Peyer's patch (tissue), 4 donors: Measurements from ENCODE around the gene TDRD7.

Experiments
- POLR2A ChIP-seq, 2 donors: fragments of 450-650 bp; IDR thresholded peaks; one replicate each; pipeline ENCODE4 v1.5.1; 2017; ENCODE audit warnings: antibody characterized with exemption in 2 of 2, mild to moderate bottlenecking in 2 of 2, moderate library complexity in 2 of 2
- TF ChIP-seq, protein P1 (sequence below), 6 experiments: fragments of 450-650 bp in 4 of 6; fragments of 200-600 bp in 2 of 6; sonication (generic) in 1 of 6; IDR thresholded peaks; one replicate each; pipeline ENCODE4 v1.5.1; 2017 to 2019; ENCODE audit warnings: antibody characterized with exemption in 6 of 6, mild to moderate bottlenecking in 3 of 6, moderate library complexity in 1 of 6

GRCh38 chr9:97387504-97387886 is 24.4 kb upstream of the TDRD7 start:
- no peak for TF ChIP-seq POLR2A (IDR thresholded peaks at IDR 0.05)
- TF ChIP-seq, protein P1, sequence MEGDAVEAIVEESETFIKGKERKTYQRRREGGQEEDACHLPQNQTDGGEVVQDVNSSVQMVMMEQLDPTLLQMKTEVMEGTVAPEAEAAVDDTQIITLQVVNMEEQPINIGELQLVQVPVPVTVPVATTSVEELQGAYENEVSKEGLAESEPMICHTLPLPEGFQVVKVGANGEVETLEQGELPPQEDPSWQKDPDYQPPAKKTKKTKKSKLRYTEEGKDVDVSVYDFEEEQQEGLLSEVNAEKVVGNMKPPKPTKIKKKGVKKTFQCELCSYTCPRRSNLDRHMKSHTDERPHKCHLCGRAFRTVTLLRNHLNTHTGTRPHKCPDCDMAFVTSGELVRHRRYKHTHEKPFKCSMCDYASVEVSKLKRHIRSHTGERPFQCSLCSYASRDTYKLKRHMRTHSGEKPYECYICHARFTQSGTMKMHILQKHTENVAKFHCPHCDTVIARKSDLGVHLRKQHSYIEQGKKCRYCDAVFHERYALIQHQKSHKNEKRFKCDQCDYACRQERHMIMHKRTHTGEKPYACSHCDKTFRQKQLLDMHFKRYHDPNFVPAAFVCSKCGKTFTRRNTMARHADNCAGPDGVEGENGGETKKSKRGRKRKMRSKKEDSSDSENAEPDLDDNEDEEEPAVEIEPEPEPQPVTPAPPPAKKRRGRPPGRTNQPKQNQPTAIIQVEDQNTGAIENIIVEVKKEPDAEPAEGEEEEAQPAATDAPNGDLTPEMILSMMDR (IDR thresholded peaks at IDR 0.05) = no peak
